A549 (cell line): Measurements from ENCODE around the gene ETFB. TPM values are rescaled to one million over a fixed set of nuclear protein-coding genes. Genes with fewer than 3 reads are reported as not detected.

Source experiments
- ATAC-seq, 2 experiments: fragments of 200-7000 bp in 1 of 2; fragments of >200 bp in 1 of 2; cut with Nextera tagmentation in 1 of 2; cut with Tn5 transposase in 1 of 2; 3 replicates each; pipeline versions ENCODE4 v1.8.0 to v1.9.1; 2018 to 2020; ENCODE audit warnings: mild to moderate bottlenecking in 1 of 2, moderate library complexity in 1 of 2
- CTCF ChIA-PET: fragments of 300-600 bp; sonication (Branson Sonifier 250); formaldehyde crosslinking; extraction: SDS; loops from one replicate; lab custom pipeline; 2021; ENCODE audit warnings: antibody characterized with exemption, inconsistent platforms; lab: Yijun Ruan, JAX
- POLR2A ChIA-PET: fragments of 350-600 bp; formaldehyde crosslinking; extraction: SDS; loops from one replicate; lab custom pipeline; 2021; ENCODE audit warnings: antibody characterized with exemption, inconsistent platforms; lab: Yijun Ruan, JAX
- DNase-seq, 2 experiments: peaks; one replicate each; pipeline versions ENCODE4 v3.0.0 to v3.0.0-alpha.2; 2011 to 2016; ENCODE audit warnings: low read depth in 1 of 2, low spot score in 1 of 2
- FAIRE-seq: peaks from 2 replicates; lab custom pipeline; 2011; peaks lifted over from hg19 to GRCh38; lab: Jason Lieb, UNC
- H3K27ac ChIP-seq, 2 experiments: fragments of >200 bp; sonication (Bioruptor Twin); formaldehyde crosslinking; 3 replicates each; pipeline ENCODE4 v1.5.1; 2016 to 2017
- H3K4me1 ChIP-seq: fragments of >200 bp; sonication (Bioruptor Twin); formaldehyde crosslinking; 3 replicates; pipeline ENCODE4 v1.6.1; 2016
- H3K4me2 ChIP-seq: fragments of >200 bp; sonication (Bioruptor Twin); formaldehyde crosslinking; 3 replicates; pipeline ENCODE4 v1.6.1; 2016
- H3K4me3 ChIP-seq: fragments of >200 bp; sonication (Bioruptor Twin); formaldehyde crosslinking; 3 replicates; pipeline ENCODE4 v1.5.1; 2016
- H3K9me3 ChIP-seq: fragments of >200 bp; sonication (Bioruptor Twin); formaldehyde crosslinking; 3 replicates; pipeline ENCODE4 v1.6.1; 2016
- CBX2 ChIP-seq: fragments of 200-600 bp; sonication (generic); IDR thresholded peaks from 2 replicates; pipeline ENCODE4 v1.6.1; 2016; ENCODE audit warnings: low read depth, mild to moderate bottlenecking, borderline replicate concordance
- CEBPB ChIP-seq, 2 experiments: fragments of >200 bp in 1 of 2; sonication (Bioruptor Twin) in 1 of 2; formaldehyde crosslinking in 1 of 2; IDR thresholded peaks; 2 replicates each; pipeline ENCODE4 v1.6.1; 2012 to 2016
- CHD2 ChIP-seq: fragments of 150-350 bp; IDR thresholded peaks from 2 replicates; pipeline ENCODE4 v1.6.1; 2014; ENCODE audit warnings: low read length; ENCODE audit not compliant: partially characterized antibody
- EHMT2 ChIP-seq: fragments of 200-600 bp; sonication (generic); IDR thresholded peaks from 2 replicates; pipeline ENCODE4 v1.6.1; 2016; ENCODE audit warnings: antibody characterized with exemption, low read depth, mild to moderate bottlenecking, moderate library complexity
- ESRRA ChIP-seq: fragments of 150-350 bp; IDR thresholded peaks from 2 replicates; pipeline ENCODE4 v1.6.1; 2014; ENCODE audit warnings: mild to moderate bottlenecking, low read length, borderline replicate concordance
- HDAC2 ChIP-seq: fragments of 200-600 bp; sonication (generic); IDR thresholded peaks from 2 replicates; pipeline ENCODE4 v1.6.1; 2016
- HOXA7 ChIP-seq: fragments of 250-450 bp; sonication (Bioruptor Pico); IDR thresholded peaks from 2 replicates; pipeline ENCODE4 v1.5.0; 2020; ENCODE audit warnings: mild to moderate bottlenecking, moderate library complexity
- HOXB13 ChIP-seq: fragments of 250-450 bp; sonication (Bioruptor Pico); IDR thresholded peaks from 2 replicates; pipeline ENCODE4 v1.5.0; 2020; ENCODE audit warnings: low read depth, mild to moderate bottlenecking, moderate library complexity
- HOXB5 ChIP-seq: fragments of 250-450 bp; sonication (Bioruptor Pico); IDR thresholded peaks from 2 replicates; pipeline ENCODE4 v1.5.0; 2020; ENCODE audit warnings: mild to moderate bottlenecking, moderate library complexity
- KDM5A ChIP-seq: fragments of 200-600 bp; sonication (generic); IDR thresholded peaks from 2 replicates; pipeline ENCODE4 v1.6.1; 2016; ENCODE audit warnings: antibody characterized with exemption, mild to moderate bottlenecking
- MYC ChIP-seq: IDR thresholded peaks from 2 replicates; pipeline ENCODE4 v1.6.1; 2012; ENCODE audit warnings: mild to moderate bottlenecking, inconsistent platforms, low read length, improper control_type of control experiment, borderline replicate concordance
- RAD21 ChIP-seq, 2 experiments: fragments of >200 bp in 1 of 2; sonication (Bioruptor Twin) in 1 of 2; formaldehyde crosslinking in 1 of 2; IDR thresholded peaks in 1 of 2; conservative IDR thresholded peaks in 1 of 2; 2 replicates in 1 of 2; 3 replicates in 1 of 2; pipeline ENCODE4 v1.6.1; 2012 to 2018; ENCODE audit warnings: inconsistent platforms in 1 of 2
- RARB ChIP-seq: fragments of 250-450 bp; sonication (Bioruptor Pico); IDR thresholded peaks from 2 replicates; pipeline ENCODE4 v1.8.0; 2021; ENCODE audit warnings: mild to moderate bottlenecking, moderate library complexity
- RFX5 ChIP-seq: fragments of 450-650 bp; IDR thresholded peaks from 2 replicates; pipeline ENCODE4 v1.7.1; 2014; ENCODE audit warnings: antibody characterized with exemption, mild to moderate bottlenecking, moderate library complexity
- SREBF2 ChIP-seq: fragments of 450-650 bp; IDR thresholded peaks from 2 replicates; pipeline ENCODE4 v1.6.1; 2014; ENCODE audit warnings: mild to moderate bottlenecking, moderate library complexity
- WGBS: methylation state at CpG from one replicate; pipeline ENCODE4 v1.1.6; 2017; ENCODE audit errors: missing lambda C conversion rate; 5-methylcytosine and 5-hydroxymethylcytosine counted together
- polyA plus RNA-seq, 4 experiments: library from polyadenylated mRNA; depleted of rRNA in 3 of 4; stranded (reverse); fragments of >200 nt; fragmentation: RNase III in 1 of 4; extraction: RNeasy Plus Mini Kit Qiagen cat#74134 plus additional on column Dnase treatment in 1 of 4; gene quantifications; 2 replicates in 3 of 4; 3 replicates in 1 of 4; pipeline ENCODE4 v1.2.3, GENCODE V29; 2011 to 2017
- TF ChIP-seq, protein P1 (sequence below): fragments of 150-350 bp; IDR thresholded peaks from 2 replicates; pipeline ENCODE4 v1.6.1; 2014; ENCODE audit warnings: low read depth, mild to moderate bottlenecking, low read length
- TF ChIP-seq, protein P2 (sequence below): fragments of 450-650 bp; IDR thresholded peaks from 2 replicates; pipeline ENCODE4 v1.6.1; 2014; ENCODE audit warnings: antibody characterized with exemption
- TF ChIP-seq, protein P3 (sequence below): fragments of 250-450 bp; sonication (Bioruptor Pico); IDR thresholded peaks from 2 replicates; pipeline ENCODE4 v1.5.0; 2021; ENCODE audit warnings: mild to moderate bottlenecking, moderate library complexity, borderline replicate concordance
- TF ChIP-seq, protein P4 (sequence below): IDR thresholded peaks from 2 replicates; pipeline ENCODE4 v1.6.1; 2012

The ETFB gene
- polyA plus RNA-seq, 2 of the 4 experiments (the other 2 are of a cell fraction) = 149 to 267 TPM

DNA sequence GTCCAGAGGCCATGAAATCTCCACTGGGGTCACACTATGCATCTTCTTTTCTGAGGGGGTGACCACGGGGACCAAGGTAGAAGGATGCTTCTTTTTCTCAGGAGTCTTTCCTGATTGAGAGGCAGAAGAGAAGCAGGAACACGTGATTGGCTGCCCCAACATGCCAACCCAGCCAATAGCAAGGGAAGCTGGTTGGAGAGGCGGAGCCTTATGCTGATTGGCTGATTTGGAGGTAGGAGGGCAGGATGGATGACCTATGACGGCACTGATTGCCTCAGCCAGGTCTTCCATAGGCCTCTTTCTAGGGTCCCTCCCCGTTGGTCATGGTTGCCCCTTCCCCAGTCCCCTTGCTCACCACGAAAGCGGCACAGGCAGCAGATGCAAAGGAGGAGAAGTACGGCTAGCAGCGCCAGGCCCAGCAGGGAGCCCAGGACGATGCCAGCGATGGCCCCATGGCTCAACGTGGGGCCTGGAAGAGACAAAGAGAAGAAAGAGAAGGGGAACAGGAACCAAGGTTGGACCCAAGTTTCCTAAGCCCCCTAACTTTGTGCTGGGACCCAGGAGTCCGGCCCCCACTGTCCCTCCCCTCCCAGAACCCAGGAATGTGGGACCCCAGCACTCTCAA lies 32.2 kb downstream of the ETFB start:
- WGBS = 77% methylated on average over 12 of the region's 13 CpGs
- CTCF ChIA-PET = interaction anchor here (0.6 to 1.0 kb wide), 3 partner anchors 54 to 429 kb away, joined by 3 to 7 read pairs (median 3); no protein-coding TSS in a partner anchor
- FAIRE-seq = no peak
- no peak for TF ChIP-seq RFX5
- TF ChIP-seq EHMT2 = no peak
- Histone ChIP-seq H3K4me3 (no peak overlapping the region), H3K9me3 (peaks cover 4% of the 10 kb centered on the region; the same call in 1 of the 3 replicates), H3K4me2 (no peak overlapping the region), H3K27ac (no peak overlapping the region), H3K4me1 (0 out of 3 replicates have a peak, but pooled peaks cover 3% of the 10 kb centered on the region)
- DNase-seq = peak in 1 of 2 experiments; percentile 54
- no peak for ATAC-seq
- POLR2A ChIA-PET = no interaction called here

DNA sequence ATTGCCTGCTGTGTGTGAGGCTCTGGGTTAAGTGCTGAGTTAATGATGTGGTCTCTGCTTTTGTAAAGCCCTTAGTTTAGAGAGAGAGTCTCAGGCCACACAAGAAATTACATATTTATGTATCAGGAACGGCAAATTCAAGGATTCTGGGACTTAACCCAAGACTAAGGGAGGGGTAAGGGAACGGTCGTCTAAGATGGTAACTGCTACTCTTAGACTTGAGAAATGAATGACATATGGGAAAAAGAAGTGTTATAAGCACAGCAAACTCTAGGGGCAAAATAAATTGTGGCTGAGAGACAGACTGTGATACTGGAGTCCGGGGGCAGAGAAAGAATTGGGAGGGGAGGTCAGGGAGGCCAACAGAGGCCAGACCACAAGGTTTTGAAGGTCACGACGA lies 34.5 kb downstream of the ETFB start:
- DNase-seq = no peak
- peaks cover 4% of the 10 kb centered on the region; the same call in 1 of the 3 replicates for H3K9me3 ChIP-seq
- POLR2A ChIA-PET = no interaction called here
- ATAC-seq = no peak
- TF ChIP-seq, protein P1, sequence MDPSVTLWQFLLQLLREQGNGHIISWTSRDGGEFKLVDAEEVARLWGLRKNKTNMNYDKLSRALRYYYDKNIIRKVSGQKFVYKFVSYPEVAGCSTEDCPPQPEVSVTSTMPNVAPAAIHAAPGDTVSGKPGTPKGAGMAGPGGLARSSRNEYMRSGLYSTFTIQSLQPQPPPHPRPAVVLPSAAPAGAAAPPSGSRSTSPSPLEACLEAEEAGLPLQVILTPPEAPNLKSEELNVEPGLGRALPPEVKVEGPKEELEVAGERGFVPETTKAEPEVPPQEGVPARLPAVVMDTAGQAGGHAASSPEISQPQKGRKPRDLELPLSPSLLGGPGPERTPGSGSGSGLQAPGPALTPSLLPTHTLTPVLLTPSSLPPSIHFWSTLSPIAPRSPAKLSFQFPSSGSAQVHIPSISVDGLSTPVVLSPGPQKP = no peak
- CTCF ChIA-PET = interaction anchor here (0.9 to 1.5 kb wide), 4 partner anchors 24 to 325 kb away, joined by 3 to 5 read pairs (median 3); no protein-coding TSS in a partner anchor
- WGBS = 82% methylated on average over 6 of the region's 6 CpGs
- H3K27ac ChIP-seq = no peak overlapping the region
- H3K4me3 ChIP-seq = no peak overlapping the region
- no peak for FAIRE-seq
- peaks cover 13% of the 10 kb centered on the region; the same call in 2 of the 3 replicates for H3K4me1 ChIP-seq
- no peak overlapping the region for H3K4me2 ChIP-seq

DNA sequence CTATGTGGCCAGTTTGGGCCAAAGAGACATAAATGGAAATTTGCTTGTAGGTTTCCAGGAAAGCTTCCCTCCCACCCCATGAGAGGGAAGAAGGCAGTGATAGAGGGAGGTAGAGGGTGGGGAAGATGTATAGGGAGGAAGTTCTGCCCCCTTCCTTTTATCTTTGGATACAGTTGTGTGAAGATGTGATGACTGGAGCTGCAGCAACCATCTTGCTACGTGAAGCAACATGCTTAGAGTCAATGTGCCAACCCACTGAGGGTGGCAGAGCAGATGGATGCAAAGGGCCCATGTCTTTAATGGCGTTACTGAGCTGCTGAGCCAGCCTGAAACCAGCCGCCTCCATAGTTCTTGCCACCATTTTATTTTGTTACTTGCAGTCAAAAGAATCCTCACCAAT lies 35.0 kb downstream of the ETFB start:
- Histone ChIP-seq H3K27ac (no peak overlapping the region), H3K4me1 (peaks cover 14% of the 10 kb centered on the region; the same call in 2 of the 3 replicates), H3K9me3 (peaks cover 4% of the 10 kb centered on the region; the same call in 1 of the 3 replicates), H3K4me3 (no peak overlapping the region), H3K4me2 (no peak overlapping the region)
- ChIA-PET POLR2A (no interaction called here), CTCF (interaction anchor here (0.6 to 1.2 kb wide), 4 partner anchors 22 to 326 kb away, joined by 3 read pairs; no protein-coding TSS in a partner anchor)
- ATAC-seq = no peak
- 68% methylated on average over 3 of the region's 3 CpGs for WGBS
- TF ChIP-seq RAD21 (conservative IDR thresholded peaks at IDR 0.05 in 1 of 2, IDR thresholded peaks at IDR 0.05 in 1 of 2) = no peak
- no peak for TF ChIP-seq CHD2
- no peak for TF ChIP-seq CBX2
- no peak for FAIRE-seq
- DNase-seq = no peak

DNA sequence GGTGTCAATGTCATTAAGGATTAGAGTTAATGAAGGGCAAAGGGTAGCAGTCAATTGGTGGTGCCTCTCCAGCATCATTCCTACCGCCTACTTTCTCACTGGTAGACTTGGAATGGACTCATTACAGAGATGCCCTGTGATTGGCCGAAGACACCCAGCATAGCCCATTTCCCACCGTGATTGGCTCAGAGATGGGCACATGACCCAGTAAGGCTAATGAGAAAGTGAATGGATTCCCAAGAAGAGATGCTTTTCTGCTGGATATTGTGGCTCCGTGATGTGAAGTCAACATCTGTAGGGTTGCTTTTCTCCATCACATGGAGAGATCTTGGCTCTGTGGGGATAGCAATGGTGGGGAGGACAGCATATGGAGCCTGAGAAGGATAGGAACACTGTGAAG lies 35.8 kb downstream of the ETFB start:
- Histone ChIP-seq H3K9me3 (peaks cover 4% of the 10 kb centered on the region; the same call in 1 of the 3 replicates), H3K4me1 (peaks cover 14% of the 10 kb centered on the region; the same call in 2 of the 3 replicates), H3K27ac (no peak overlapping the region), H3K4me3 (no peak overlapping the region), H3K4me2 (no peak overlapping the region)
- 79% methylated on average over 4 of the region's 4 CpGs for WGBS
- ChIA-PET CTCF (interaction anchor here (0.6 to 1.3 kb wide), 4 partner anchors 8 to 91 kb away, joined by 3 to 4 read pairs (median 3); no protein-coding TSS in a partner anchor), POLR2A (no interaction called here)
- no peak for FAIRE-seq
- ATAC-seq = no peak
- DNase-seq = no peak
- TF ChIP-seq CEBPB (IDR thresholded peaks at IDR 0.05) = no peak
- TF ChIP-seq, protein P2, sequence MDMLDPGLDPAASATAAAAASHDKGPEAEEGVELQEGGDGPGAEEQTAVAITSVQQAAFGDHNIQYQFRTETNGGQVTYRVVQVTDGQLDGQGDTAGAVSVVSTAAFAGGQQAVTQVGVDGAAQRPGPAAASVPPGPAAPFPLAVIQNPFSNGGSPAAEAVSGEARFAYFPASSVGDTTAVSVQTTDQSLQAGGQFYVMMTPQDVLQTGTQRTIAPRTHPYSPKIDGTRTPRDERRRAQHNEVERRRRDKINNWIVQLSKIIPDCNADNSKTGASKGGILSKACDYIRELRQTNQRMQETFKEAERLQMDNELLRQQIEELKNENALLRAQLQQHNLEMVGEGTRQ = 0 out of 2 replicates have a peak, but pooled peaks have one; percentile 26

DNA sequence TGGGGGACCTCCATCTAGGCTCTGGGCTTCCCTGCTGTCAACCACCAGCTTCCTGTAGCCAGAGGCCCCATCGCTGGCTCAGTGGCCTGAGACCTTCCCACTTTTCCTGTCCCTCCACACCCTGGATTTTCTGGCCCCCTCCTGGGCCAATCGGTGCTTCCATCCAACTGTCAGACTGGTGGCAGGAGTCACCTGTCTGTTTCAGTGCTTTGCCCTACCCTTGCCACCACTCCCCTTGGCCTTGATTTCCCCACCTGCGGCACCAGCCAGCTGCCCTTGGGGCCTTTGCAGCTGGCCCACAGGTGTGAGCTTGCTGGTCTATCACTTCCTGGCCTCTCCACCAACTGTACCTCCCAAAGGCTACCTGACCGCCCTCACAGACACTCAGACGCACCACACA lies 36.8 kb downstream of the ETFB start:
- H3K27ac ChIP-seq = no peak overlapping the region
- peaks cover 14% of the 10 kb centered on the region; the same call in 2 of the 3 replicates for H3K4me1 ChIP-seq
- ChIA-PET POLR2A (interaction anchor here (2.1 kb wide), 1 partner anchor 10 kb away, joined by 8 read pairs; no protein-coding TSS in a partner anchor), CTCF (interaction anchor here (1.2 to 1.6 kb wide), 4 partner anchors 9 to 70 kb away, joined by 3 to 4 read pairs (median 4); no protein-coding TSS in a partner anchor)
- ATAC-seq (no peak), DNase-seq (no peak), FAIRE-seq (no peak)
- H3K4me2 ChIP-seq = no peak overlapping the region
- H3K9me3 ChIP-seq = peaks cover 4% of the 10 kb centered on the region; the same call in 1 of the 3 replicates
- WGBS = 84% methylated on average over 5 of the region's 5 CpGs
- no peak overlapping the region for H3K4me3 ChIP-seq
- no peak for TF ChIP-seq HOXB13 (CRISPR knock-in tag)
- no peak for TF ChIP-seq SREBF2
- no peak for TF ChIP-seq RARB (CRISPR knock-in tag)
- TF ChIP-seq MYC = no peak
- TF ChIP-seq, protein P3, sequence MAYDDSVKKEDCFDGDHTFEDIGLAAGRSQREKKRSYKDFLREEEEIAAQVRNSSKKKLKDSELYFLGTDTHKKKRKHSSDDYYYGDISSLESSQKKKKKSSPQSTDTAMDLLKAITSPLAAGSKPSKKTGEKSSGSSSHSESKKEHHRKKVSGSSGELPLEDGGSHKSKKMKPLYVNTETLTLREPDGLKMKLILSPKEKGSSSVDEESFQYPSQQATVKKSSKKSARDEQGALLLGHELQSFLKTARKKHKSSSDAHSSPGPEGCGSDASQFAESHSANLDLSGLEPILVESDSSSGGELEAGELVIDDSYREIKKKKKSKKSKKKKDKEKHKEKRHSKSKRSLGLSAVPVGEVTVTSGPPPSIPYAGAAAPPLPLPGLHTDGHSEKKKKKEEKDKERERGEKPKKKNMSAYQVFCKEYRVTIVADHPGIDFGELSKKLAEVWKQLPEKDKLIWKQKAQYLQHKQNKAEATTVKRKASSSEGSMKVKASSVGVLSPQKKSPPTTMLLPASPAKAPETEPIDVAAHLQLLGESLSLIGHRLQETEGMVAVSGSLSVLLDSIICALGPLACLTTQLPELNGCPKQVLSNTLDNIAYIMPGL (CRISPR knock-in tag) = no peak
- no peak for TF ChIP-seq KDM5A
- TF ChIP-seq, protein P4, sequence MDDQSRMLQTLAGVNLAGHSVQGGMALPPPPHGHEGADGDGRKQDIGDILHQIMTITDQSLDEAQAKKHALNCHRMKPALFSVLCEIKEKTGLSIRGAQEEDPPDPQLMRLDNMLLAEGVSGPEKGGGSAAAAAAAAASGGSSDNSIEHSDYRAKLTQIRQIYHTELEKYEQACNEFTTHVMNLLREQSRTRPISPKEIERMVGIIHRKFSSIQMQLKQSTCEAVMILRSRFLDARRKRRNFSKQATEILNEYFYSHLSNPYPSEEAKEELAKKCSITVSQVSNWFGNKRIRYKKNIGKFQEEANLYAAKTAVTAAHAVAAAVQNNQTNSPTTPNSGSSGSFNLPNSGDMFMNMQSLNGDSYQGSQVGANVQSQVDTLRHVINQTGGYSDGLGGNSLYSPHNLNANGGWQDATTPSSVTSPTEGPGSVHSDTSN = no peak
- no peak for TF ChIP-seq HOXA7
- no peak for TF ChIP-seq HDAC2
- no peak for TF ChIP-seq ESRRA
- TF ChIP-seq HOXB5 (CRISPR knock-in tag) = no peak
